ENCODE data around the gene ROPN1L.
"Not testable (repeated sequence)": the region's sequence is repeated elsewhere in the genome, so short reads cannot be mapped to it uniquely, and the experiment has no call there.

ROPN1L gene

DNA sequence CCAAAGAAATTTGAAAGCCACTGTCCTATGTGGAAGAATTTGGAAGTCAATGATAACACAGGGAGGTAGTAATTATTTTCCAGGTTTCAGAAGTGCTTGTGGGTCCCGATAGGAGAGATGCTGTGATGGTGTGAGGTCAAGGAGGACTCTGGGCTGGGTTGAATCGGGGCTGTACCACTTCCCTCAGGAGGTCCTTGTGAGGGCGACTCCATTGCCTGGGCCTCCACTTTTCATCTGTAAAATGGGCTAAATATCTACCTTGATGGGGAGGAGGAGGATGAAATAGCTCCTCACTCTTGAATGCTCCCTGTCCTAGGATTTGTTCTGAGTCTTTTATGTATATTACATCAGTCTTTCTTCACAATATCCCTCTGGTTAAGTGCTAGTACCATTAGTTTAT, 59.0 kb downstream of the ROPN1L start:
- no peak for DNase-seq

- DNase-seq, result no peak
Measured at GRCh38 chr5:10501554-10502075, 59.9 kb downstream of the ROPN1L start.

DNA sequence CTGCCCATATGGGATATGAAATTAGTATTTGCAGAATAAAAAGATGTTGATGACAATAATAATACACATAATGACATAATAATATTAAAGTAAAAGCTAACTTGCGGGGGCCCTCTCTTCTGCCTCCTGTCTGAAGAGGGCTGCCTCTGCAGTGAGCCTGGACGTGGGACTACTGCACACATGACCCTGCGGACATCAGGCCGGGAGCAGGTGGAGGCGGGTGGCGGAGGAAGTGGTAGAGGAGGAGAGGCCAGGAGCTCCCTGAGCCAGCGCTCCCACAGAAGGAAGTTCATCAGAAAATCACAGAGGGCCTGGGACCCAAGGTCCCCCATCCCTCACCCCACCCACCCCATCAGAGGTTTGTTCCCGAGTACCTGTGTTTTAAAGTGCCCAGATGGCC, 60.5 kb downstream of the ROPN1L start:
- DNase-seq, result no peak

- DNase-seq, result no peak
Measured at GRCh38 chr5:10502578-10502977, 60.9 kb downstream of the ROPN1L start.

DNA sequence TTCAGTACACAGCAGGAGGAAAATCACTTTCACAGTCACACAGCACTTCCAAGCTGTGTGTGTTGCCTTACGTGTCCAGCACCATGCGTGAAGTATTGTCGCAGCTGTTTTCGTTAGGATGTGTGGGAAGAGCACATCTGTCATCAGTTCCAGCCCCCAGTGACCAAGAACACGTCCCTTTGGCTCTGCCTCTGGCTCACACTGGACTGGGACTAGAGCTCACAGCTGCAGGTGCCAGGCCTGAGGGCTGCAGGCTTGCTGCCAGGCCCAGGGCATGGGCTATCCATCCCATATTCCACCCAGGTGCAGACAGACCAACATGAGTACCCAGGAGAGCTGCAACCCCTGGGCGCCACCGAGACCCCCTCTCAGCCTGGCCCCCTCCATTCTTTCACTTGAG, 61.6 kb downstream of the ROPN1L start:
- no peak for DNase-seq

GRCh38 chr5:10503997-10504793, 62.5 kb downstream of the ROPN1L start:
- DNase-seq, result no peak

- no peak for DNase-seq
Measured at GRCh38 chr5:10505517-10506095, 63.9 kb downstream of the ROPN1L start.

GRCh38 chr5:10506535-10506934, 64.9 kb downstream of the ROPN1L start:
- no peak for DNase-seq

- DNase-seq, result no peak
Measured at GRCh38 chr5:10507575-10508096, 66.0 kb downstream of the ROPN1L start.

GRCh38 chr5:10509575-10509974, 67.9 kb downstream of the ROPN1L start:
- DNase-seq, result no peak

GRCh38 chr5:10511741-10512640, 70.3 kb downstream of the ROPN1L start:
- DNase-seq, result no peak

DNA sequence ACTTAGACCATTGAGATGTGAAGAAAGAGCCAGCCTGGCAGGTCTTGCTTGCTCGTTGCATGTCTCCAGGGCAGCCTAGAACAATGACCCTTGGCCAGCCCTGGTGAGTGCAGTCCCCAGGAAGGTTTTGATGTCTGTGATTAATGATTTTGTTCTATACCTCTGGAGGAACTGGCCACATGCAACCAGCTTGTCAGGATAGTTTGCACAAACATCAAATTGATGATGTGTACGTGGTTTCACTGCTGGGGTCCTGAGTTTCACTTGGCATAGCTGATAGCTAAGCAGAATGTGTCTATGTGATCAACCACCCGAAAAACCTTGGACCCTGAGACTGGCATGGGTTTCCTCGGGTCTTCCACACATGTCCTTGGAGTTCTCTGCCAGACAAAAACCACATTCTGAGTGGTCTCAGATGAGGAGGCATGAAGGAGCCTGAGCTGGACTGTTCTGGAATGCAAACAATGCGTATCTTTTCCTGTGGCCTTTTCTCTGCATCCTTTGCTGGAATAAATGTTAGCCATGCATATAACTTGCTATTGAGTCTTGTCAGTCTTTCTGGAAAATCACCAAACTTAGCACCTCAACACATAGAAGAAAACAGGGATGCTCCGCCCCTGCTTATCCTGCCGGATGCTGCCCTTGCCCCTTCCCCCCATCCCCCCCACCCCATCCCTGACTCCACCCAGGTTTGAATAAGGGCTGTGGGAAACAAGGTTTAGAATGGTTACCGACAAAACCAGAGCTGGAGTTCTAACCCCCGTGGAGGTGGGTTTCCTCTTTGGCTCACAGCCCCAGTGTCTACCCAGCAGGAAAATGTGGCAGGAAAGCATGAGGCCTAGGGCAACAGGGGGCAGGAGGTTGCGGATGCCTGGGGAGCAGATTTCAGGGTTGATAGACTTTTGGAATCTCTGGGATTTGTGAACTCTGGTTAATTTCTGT, 72.1 kb downstream of the ROPN1L start:
- no peak for DNase-seq

- DNase-seq, result not testable (repeated sequence)
Measured at GRCh38 chr5:10514572-10514971, 72.9 kb downstream of the ROPN1L start.

All from nucleus accumbens (tissue), 56 donors.